H9 (cell line): ENCODE measurements around the gene SLC12A5. TPM values are rescaled to one million over a fixed set of nuclear protein-coding genes. Genes with fewer than 3 reads are reported as not detected.
A peak's percentile ranks its signal among the peaks of the same experiment; 100 is the strongest.

ENCODE experiments used
- DNase-seq: peaks from one replicate; pipeline ENCODE4 v3.0.0-alpha.2; 2017
- H2AFZ ChIP-seq: one replicate; pipeline ENCODE4 v1.6.1; 2013; ENCODE audit warnings: mild to moderate bottlenecking, low read length, control low read depth, moderate library complexity
- H2AK5ac ChIP-seq: 2 replicates; pipeline ENCODE4 v1.6.1; 2013; ENCODE audit warnings: low read length, control low read depth, mixed read lengths; ENCODE audit not compliant: insufficient read length
- H2BK120ac ChIP-seq: one replicate; pipeline ENCODE4 v1.6.1; 2013; ENCODE audit warnings: low read depth, mild to moderate bottlenecking, low read length, control low read depth, inconsistent platforms; ENCODE audit not compliant: poor library complexity, severe bottlenecking
- H2BK12ac ChIP-seq: 2 replicates; pipeline ENCODE4 v1.6.1; 2013; ENCODE audit warnings: low read length, control low read depth, mixed read lengths, low read depth; ENCODE audit not compliant: insufficient read length
- H2BK15ac ChIP-seq: 2 replicates; pipeline ENCODE4 v1.6.1; 2013; ENCODE audit warnings: low read depth, low read length, control low read depth
- H2BK20ac ChIP-seq: one replicate; pipeline ENCODE4 v1.6.1; 2013; ENCODE audit warnings: low read depth, mild to moderate bottlenecking, low read length, control low read depth, inconsistent platforms; ENCODE audit not compliant: poor library complexity, severe bottlenecking
- H2BK5ac ChIP-seq: 2 replicates; pipeline ENCODE4 v1.6.1; 2013; ENCODE audit warnings: low read length, control low read depth, mixed read lengths; ENCODE audit not compliant: insufficient read length
- H3K14ac ChIP-seq: 2 replicates; pipeline ENCODE4 v1.6.1; 2013; ENCODE audit warnings: low read length, control low read depth; ENCODE audit not compliant: insufficient read depth
- H3K18ac ChIP-seq: 2 replicates; pipeline ENCODE4 v1.6.1; 2013; ENCODE audit warnings: low read depth, mild to moderate bottlenecking, mixed read lengths, low read length, control low read depth; ENCODE audit not compliant: insufficient read length
- H3K23ac ChIP-seq: 2 replicates; pipeline ENCODE4 v1.6.1; 2013; ENCODE audit warnings: low read length, control low read depth, mixed read lengths, low read depth; ENCODE audit not compliant: insufficient read length
- H3K23me2 ChIP-seq: 2 replicates; pipeline ENCODE4 v1.6.1; 2013; ENCODE audit warnings: low read depth, mild to moderate bottlenecking, mixed read lengths, low read length, control low read depth; ENCODE audit not compliant: insufficient read length, poor library complexity, severe bottlenecking
- H3K27ac ChIP-seq: 2 replicates; pipeline ENCODE4 v1.5.1; 2013; ENCODE audit warnings: low read length, control low read depth, mixed read lengths, low read depth; ENCODE audit not compliant: insufficient read length
- H3K27me3 ChIP-seq: 2 replicates; pipeline ENCODE4 v1.6.1; 2013; ENCODE audit warnings: low read length, control low read depth, inconsistent platforms; ENCODE audit not compliant: insufficient read depth
- H3K4ac ChIP-seq: 2 replicates; pipeline ENCODE4 v1.6.1; 2013; ENCODE audit warnings: low read depth, mild to moderate bottlenecking, control low read depth, inconsistent platforms, low read length, moderate library complexity
- H3K4me1 ChIP-seq: 2 replicates; pipeline ENCODE4 v1.6.1; 2013; ENCODE audit warnings: low read length, control low read depth, inconsistent platforms; ENCODE audit not compliant: insufficient read depth
- H3K4me2 ChIP-seq: 2 replicates; pipeline ENCODE4 v1.6.1; 2013; ENCODE audit warnings: low read length, control low read depth, mixed read lengths; ENCODE audit not compliant: insufficient read length, insufficient read depth
- H3K56ac ChIP-seq: 2 replicates; pipeline ENCODE4 v1.6.1; 2013; ENCODE audit warnings: low read depth, mild to moderate bottlenecking, mixed read lengths, low read length, control low read depth; ENCODE audit not compliant: insufficient read length
- H3K79me1 ChIP-seq: 2 replicates; pipeline ENCODE4 v1.6.1; 2013; ENCODE audit warnings: low read depth, mild to moderate bottlenecking, moderate library complexity, low read length, control low read depth, inconsistent platforms; ENCODE audit not compliant: insufficient read depth, poor library complexity, severe bottlenecking
- H3K79me2 ChIP-seq: 2 replicates; pipeline ENCODE4 v1.6.1; 2013; ENCODE audit warnings: low read length, control low read depth, inconsistent platforms; ENCODE audit not compliant: insufficient read depth
- H3K9ac ChIP-seq: 2 replicates; pipeline ENCODE4 v1.6.1; 2013; ENCODE audit warnings: low read length, control low read depth, mixed read lengths; ENCODE audit not compliant: insufficient read length; ENCODE audit errors: extremely low read depth
- H3K9me3 ChIP-seq: one replicate; pipeline ENCODE4 v1.6.1; 2013; ENCODE audit warnings: low read depth, low read length, inconsistent platforms; ENCODE audit not compliant: control insufficient read depth
- H3T11ph ChIP-seq: one replicate; pipeline ENCODE4 v1.6.1; 2013; ENCODE audit warnings: mild to moderate bottlenecking, low read length, control low read depth, inconsistent platforms
- H4K20me1 ChIP-seq: one replicate; pipeline ENCODE4 v1.6.1; 2013; ENCODE audit not compliant: control insufficient read depth, insufficient read length, insufficient read depth
- H4K5ac ChIP-seq: 2 replicates; pipeline ENCODE4 v1.6.1; 2013; ENCODE audit warnings: low read depth, mild to moderate bottlenecking, mixed read lengths, low read length, control low read depth; ENCODE audit not compliant: insufficient read length
- H4K8ac ChIP-seq: replicated peaks from 2 replicates; pipeline ENCODE4 v1.6.1; 2013; ENCODE audit warnings: low read length, control low read depth, mixed read lengths, low read depth; ENCODE audit not compliant: insufficient read length
- H4K91ac ChIP-seq: 2 replicates; pipeline ENCODE4 v1.6.1; 2013; ENCODE audit warnings: low read depth, mild to moderate bottlenecking, moderate library complexity, mixed read lengths, low read length, control low read depth; ENCODE audit not compliant: insufficient read length
- H3K27ac Mint-ChIP-seq, 3 experiments: 2 replicates in 2 of 3; 3 replicates in 1 of 3; pipeline ENCODE4 v1.8.0; 2020 to 2021; ENCODE audit warnings: mixed read lengths in 3 of 3, mild to moderate bottlenecking in 1 of 3, moderate library complexity in 1 of 3
- H3K27me3 Mint-ChIP-seq: 2 replicates; pipeline ENCODE4 v1.8.0; 2021; ENCODE audit warnings: low read depth, mild to moderate bottlenecking, moderate library complexity, mixed read lengths
- H3K36me3 Mint-ChIP-seq, 3 experiments: 2 replicates in 2 of 3; 3 replicates in 1 of 3; pipeline ENCODE4 v1.8.0; 2020 to 2021; ENCODE audit warnings: low read depth in 3 of 3, mixed read lengths in 3 of 3; ENCODE audit not compliant: insufficient read depth in 1 of 3
- H3K4me1 Mint-ChIP-seq, 2 experiments: 2 replicates each; pipeline ENCODE4 v1.8.0; 2020; ENCODE audit warnings: mixed read lengths in 2 of 2
- H3K4me3 Mint-ChIP-seq, 2 experiments: 2 replicates in 1 of 2; 3 replicates in 1 of 2; pipeline ENCODE4 v1.8.0; 2020 to 2021; ENCODE audit warnings: mild to moderate bottlenecking in 2 of 2, mixed read lengths in 2 of 2, moderate library complexity in 1 of 2
- H3K9me3 Mint-ChIP-seq, 2 experiments: 2 replicates in 1 of 2; 3 replicates in 1 of 2; pipeline ENCODE4 v1.8.0; 2020; ENCODE audit warnings: mild to moderate bottlenecking in 2 of 2, mixed read lengths in 2 of 2, moderate library complexity in 1 of 2
- WGBS: extraction: QIAGEN DNeasy Blood & Tissue Kit; methylation state at CpG from one replicate; pipeline ENCODE4 v1.1.7; 2013; ENCODE audit warnings: missing lambda C conversion rate, low lambda C conversion rate, mixed read lengths; ENCODE audit not compliant: insufficient read length; ENCODE audit errors: extremely low coverage; 5-methylcytosine and 5-hydroxymethylcytosine counted together
- total RNA-seq: library from RNA; stranded (reverse); gene quantifications from 2 replicates; pipeline ENCODE4 v1.2.1, GENCODE V29; 2021
- TF ChIP-seq, protein P1 (sequence below): fragments of 200-600 bp; sonication (generic); conservative IDR thresholded peaks from 3 replicates; pipeline ENCODE4 v1.8.0; 2021; ENCODE audit warnings: antibody characterized with exemption, mild to moderate bottlenecking

The SLC12A5 gene
- total RNA-seq, 1 experiment from 2014 or later: 8.7 TPM

DNA sequence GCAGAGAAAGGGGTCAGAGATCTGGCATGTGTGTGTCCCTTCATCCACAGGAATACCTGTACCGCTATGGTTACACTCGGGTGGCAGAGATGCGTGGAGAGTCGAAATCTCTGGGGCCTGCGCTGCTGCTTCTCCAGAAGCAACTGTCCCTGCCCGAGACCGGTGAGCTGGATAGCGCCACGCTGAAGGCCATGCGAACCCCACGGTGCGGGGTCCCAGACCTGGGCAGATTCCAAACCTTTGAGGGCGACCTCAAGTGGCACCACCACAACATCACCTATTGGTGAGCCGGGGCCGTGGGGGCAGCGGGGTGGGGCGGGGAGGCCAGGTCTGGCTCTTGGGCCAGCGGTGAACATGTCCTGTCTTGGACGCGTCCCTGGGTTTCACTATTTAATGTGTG lies 19.2 kb upstream of the SLC12A5 start:
- H3T11ph ChIP-seq: no peak overlapping the region
- peaks cover 11% of the 10 kb centered on the region; the same call in 1 of the 2 replicates for H3K4me1 ChIP-seq
- no peak overlapping the region for H3K23ac ChIP-seq
- H3K27ac Mint-ChIP-seq: peak overlapping the region in 1 of 3 experiments; percentile 27; a peak in 1 of 7 replicates
- H2BK120ac ChIP-seq: no peak overlapping the region
- H2BK15ac ChIP-seq: no peak overlapping the region
- no peaks in the 10 kb centered on the region for H4K20me1 ChIP-seq
- H3K4ac ChIP-seq: no peak overlapping the region
- no peak overlapping the region for H2BK12ac ChIP-seq
- peaks cover 21% of the 10 kb centered on the region for H3K27me3 Mint-ChIP-seq
- no peak overlapping the region for H2AFZ ChIP-seq
- peaks cover 39 to 57% of the 10 kb centered on the region in 2 experiments for H3K4me1 Mint-ChIP-seq
- H3K23me2 ChIP-seq: peaks cover 6% of the 10 kb centered on the region
- H3K4me3 Mint-ChIP-seq: no peak overlapping the region
- no peaks in the 10 kb centered on the region for H3K9me3 ChIP-seq
- no peak overlapping the region for H3K9ac ChIP-seq
- H2BK5ac ChIP-seq: no peak overlapping the region
- H2BK20ac ChIP-seq: no peak overlapping the region
- H3K56ac ChIP-seq: no peak overlapping the region
- H3K27me3 ChIP-seq: no peaks in the 10 kb centered on the region; the same call in 1 of the 2 replicates
- WGBS: no CpG with 5 or more reads among the region's 20 CpGs
- H3K9me3 Mint-ChIP-seq: peaks cover 5 to 17% of the 10 kb centered on the region in 2 experiments; a peak in 2 of 5 replicates
- H3K4me2 ChIP-seq: no peak overlapping the region
- no peak overlapping the region for H3K14ac ChIP-seq
- no peak overlapping the region for H4K91ac ChIP-seq
- no peak overlapping the region for H4K8ac ChIP-seq
- H3K18ac ChIP-seq: no peak overlapping the region
- H3K36me3 Mint-ChIP-seq: peaks cover 5 to 18% (median 9%) of the 10 kb centered on the region in 3 experiments
- H2AK5ac ChIP-seq: no peak overlapping the region
- DNase-seq: no peak
- H4K5ac ChIP-seq: no peak overlapping the region
- H3K79me1 ChIP-seq: no peaks in the 10 kb centered on the region
- TF ChIP-seq, protein P1, sequence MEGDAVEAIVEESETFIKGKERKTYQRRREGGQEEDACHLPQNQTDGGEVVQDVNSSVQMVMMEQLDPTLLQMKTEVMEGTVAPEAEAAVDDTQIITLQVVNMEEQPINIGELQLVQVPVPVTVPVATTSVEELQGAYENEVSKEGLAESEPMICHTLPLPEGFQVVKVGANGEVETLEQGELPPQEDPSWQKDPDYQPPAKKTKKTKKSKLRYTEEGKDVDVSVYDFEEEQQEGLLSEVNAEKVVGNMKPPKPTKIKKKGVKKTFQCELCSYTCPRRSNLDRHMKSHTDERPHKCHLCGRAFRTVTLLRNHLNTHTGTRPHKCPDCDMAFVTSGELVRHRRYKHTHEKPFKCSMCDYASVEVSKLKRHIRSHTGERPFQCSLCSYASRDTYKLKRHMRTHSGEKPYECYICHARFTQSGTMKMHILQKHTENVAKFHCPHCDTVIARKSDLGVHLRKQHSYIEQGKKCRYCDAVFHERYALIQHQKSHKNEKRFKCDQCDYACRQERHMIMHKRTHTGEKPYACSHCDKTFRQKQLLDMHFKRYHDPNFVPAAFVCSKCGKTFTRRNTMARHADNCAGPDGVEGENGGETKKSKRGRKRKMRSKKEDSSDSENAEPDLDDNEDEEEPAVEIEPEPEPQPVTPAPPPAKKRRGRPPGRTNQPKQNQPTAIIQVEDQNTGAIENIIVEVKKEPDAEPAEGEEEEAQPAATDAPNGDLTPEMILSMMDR: no peak
- no peak overlapping the region for H3K27ac ChIP-seq
- H3K79me2 ChIP-seq: no peaks in the 10 kb centered on the region
